ENCODE data around the gene VPS39. TPM values are rescaled to one million over a fixed set of nuclear protein-coding genes. Genes with fewer than 3 reads are reported as not detected.

VPS39 gene
- total RNA-seq, 1 donor from 2014 or later = 66.9 TPM

GRCh38 chr15:42131006-42131405 lies 77.1 kb downstream of the VPS39 start:
- Histone ChIP-seq H3K36me3 (no peaks in the 10 kb centered on the region), H3K27ac (no peak overlapping the region), H3K4me3 (no peak overlapping the region), H3K4me2 (peak overlapping the region; percentile 63), H3K27me3 (no peaks in the 10 kb centered on the region), H3K9ac (no peak overlapping the region), H3K4me1 (peaks cover 26% of the 10 kb centered on the region), H3K9me3 (ENCODE audit: low read depth) (no peaks in the 10 kb centered on the region), H3K79me2 (ENCODE audit: low read depth) (no peaks in the 10 kb centered on the region), H3F3A (ENCODE audit: low read depth) (peaks cover 12% of the 10 kb centered on the region), H4K20me1 (ENCODE audit: low read depth) (no peaks in the 10 kb centered on the region), H2AFZ (replicated peaks) (no peak overlapping the region)
- H3K9me3 Mint-ChIP-seq = no peaks in the 10 kb centered on the region
- DNase-seq (ENCODE audit: low spot score) = no peak
- H3K4me3 Mint-ChIP-seq = no peak overlapping the region
- peaks cover 14% of the 10 kb centered on the region for H3K4me1 Mint-ChIP-seq
- no peak overlapping the region for H3K27ac Mint-ChIP-seq
- H3K27me3 Mint-ChIP-seq (ENCODE audit: insufficient read depth, low read depth) = peaks cover 15% of the 10 kb centered on the region
- TF ChIP-seq, protein P1, sequence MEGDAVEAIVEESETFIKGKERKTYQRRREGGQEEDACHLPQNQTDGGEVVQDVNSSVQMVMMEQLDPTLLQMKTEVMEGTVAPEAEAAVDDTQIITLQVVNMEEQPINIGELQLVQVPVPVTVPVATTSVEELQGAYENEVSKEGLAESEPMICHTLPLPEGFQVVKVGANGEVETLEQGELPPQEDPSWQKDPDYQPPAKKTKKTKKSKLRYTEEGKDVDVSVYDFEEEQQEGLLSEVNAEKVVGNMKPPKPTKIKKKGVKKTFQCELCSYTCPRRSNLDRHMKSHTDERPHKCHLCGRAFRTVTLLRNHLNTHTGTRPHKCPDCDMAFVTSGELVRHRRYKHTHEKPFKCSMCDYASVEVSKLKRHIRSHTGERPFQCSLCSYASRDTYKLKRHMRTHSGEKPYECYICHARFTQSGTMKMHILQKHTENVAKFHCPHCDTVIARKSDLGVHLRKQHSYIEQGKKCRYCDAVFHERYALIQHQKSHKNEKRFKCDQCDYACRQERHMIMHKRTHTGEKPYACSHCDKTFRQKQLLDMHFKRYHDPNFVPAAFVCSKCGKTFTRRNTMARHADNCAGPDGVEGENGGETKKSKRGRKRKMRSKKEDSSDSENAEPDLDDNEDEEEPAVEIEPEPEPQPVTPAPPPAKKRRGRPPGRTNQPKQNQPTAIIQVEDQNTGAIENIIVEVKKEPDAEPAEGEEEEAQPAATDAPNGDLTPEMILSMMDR (IDR thresholded peaks at IDR 0.05) = no peak
- TF ChIP-seq EZH2phosphoT487 (IDR thresholded peaks at IDR 0.05) (no peak), EZH2 (IDR thresholded peaks at IDR 0.05) (no peak)
- H3K36me3 Mint-ChIP-seq = no peaks in the 10 kb centered on the region

DNA sequence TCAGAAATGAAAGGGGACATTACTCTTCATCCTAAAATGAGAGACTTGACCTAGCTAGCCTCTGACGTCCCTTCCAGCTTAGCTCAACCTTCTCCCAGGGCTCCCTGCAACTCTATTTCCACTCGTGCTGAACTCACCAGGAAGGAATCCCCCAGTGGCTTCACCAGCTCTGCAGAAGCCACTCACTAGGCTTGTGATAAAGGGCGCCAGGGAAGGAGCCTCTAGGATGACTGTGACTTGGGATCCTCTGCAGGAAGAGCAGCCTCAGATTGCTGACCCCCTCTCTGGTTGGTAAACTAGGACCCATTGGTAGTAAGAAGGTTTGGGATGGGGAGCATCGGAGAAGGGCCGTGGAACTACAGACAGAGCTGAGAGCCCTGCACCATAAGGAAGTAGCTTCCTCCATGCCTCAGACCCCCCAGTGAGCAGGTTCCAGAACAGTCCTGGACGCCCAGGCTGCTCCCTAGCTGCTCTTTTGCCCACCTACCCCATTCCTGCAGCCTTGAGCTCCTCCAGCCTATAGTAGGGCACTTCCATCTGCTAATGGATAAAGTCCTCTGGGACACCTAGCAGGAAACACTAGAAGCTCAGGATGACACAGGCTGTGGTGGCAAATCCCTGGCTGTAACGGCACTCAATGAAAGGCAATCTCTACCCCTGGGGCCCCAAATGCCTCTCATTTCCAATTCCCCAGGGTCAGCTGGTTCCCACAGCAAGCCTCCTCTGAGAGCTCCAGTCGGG lies 77.7 kb downstream of the VPS39 start:
- Mint-ChIP-seq H3K4me1 (peaks cover 14% of the 10 kb centered on the region), H3K36me3 (no peaks in the 10 kb centered on the region), H3K27me3 (ENCODE audit: insufficient read depth, low read depth) (peaks cover 15% of the 10 kb centered on the region), H3K27ac (no peak overlapping the region), H3K9me3 (no peaks in the 10 kb centered on the region), H3K4me3 (no peak overlapping the region)
- no peak overlapping the region for H2AFZ ChIP-seq (replicated peaks)
- no peak overlapping the region for H3K27ac ChIP-seq
- H3K79me2 ChIP-seq (ENCODE audit: low read depth) = no peaks in the 10 kb centered on the region
- no peaks in the 10 kb centered on the region for H3K27me3 ChIP-seq
- H3K36me3 ChIP-seq = no peaks in the 10 kb centered on the region
- H3F3A ChIP-seq (ENCODE audit: low read depth) = peaks cover 12% of the 10 kb centered on the region
- H3K4me2 ChIP-seq = no peak overlapping the region
- H3K9ac ChIP-seq = no peak overlapping the region
- DNase-seq (ENCODE audit: low spot score) = no peak
- TF ChIP-seq, protein P1 (IDR thresholded peaks at IDR 0.05) = no peak
- peaks cover 26% of the 10 kb centered on the region for H3K4me1 ChIP-seq
- no peaks in the 10 kb centered on the region for H4K20me1 ChIP-seq (ENCODE audit: low read depth)
- H3K4me3 ChIP-seq = no peak overlapping the region
- H3K9me3 ChIP-seq (ENCODE audit: low read depth) = no peaks in the 10 kb centered on the region

DNA sequence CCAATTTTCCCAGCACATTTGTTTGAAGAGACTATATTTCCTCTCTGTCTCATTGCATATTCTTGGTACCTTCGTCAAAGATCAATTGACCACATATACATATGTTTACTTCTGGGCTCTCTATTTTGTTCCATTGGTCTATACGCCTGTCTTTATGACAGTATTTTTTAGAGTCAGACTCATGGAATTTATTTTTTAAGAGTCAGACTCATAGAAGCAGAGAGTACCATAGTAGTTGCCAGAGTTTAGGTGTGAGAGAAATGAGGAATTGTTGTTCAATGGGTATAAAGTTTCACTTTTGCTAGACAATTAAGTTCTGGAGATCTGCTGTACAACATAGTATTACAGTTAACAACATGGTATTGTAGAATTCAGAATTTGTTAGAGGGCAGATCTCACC lies 78.7 kb downstream of the VPS39 start:
- DNase-seq (ENCODE audit: low spot score) = no peak
- Histone ChIP-seq H3K4me3 (no peak overlapping the region), H3K36me3 (no peaks in the 10 kb centered on the region), H2AFZ (replicated peaks) (no peak overlapping the region), H3K27ac (no peak overlapping the region), H3K4me2 (no peak overlapping the region), H3K9me3 (ENCODE audit: low read depth) (no peaks in the 10 kb centered on the region), H3K9ac (no peak overlapping the region), H3F3A (ENCODE audit: low read depth) (peaks cover 12% of the 10 kb centered on the region), H4K20me1 (ENCODE audit: low read depth) (no peaks in the 10 kb centered on the region), H3K79me2 (ENCODE audit: low read depth) (no peaks in the 10 kb centered on the region), H3K4me1 (peaks cover 26% of the 10 kb centered on the region), H3K27me3 (no peaks in the 10 kb centered on the region)
- H3K4me1 Mint-ChIP-seq = peaks cover 14% of the 10 kb centered on the region
- no peak for TF ChIP-seq EZH2phosphoT487 (IDR thresholded peaks at IDR 0.05)
- no peak for TF ChIP-seq EZH2 (IDR thresholded peaks at IDR 0.05)
- TF ChIP-seq, protein P1 (IDR thresholded peaks at IDR 0.05) = no peak
- no peaks in the 10 kb centered on the region for H3K36me3 Mint-ChIP-seq
- no peak overlapping the region for H3K4me3 Mint-ChIP-seq
- peaks cover 15% of the 10 kb centered on the region for H3K27me3 Mint-ChIP-seq (ENCODE audit: insufficient read depth, low read depth)
- H3K9me3 Mint-ChIP-seq = no peaks in the 10 kb centered on the region
- no peak overlapping the region for H3K27ac Mint-ChIP-seq
